DOHH2 (cell line): ENCODE data around the gene CRIP1.
A peak's percentile ranks its signal among the peaks of the same experiment; 100 is the strongest.

Experiments used
- H3F3A ChIP-seq: fragments of 200-600 bp; sonication (generic), shearing (Covaris generic); 2 replicates; pipeline ENCODE4 v1.6.0; 2016; ENCODE audit warnings: antibody characterized with exemption, mild to moderate bottlenecking; ENCODE audit not compliant: control insufficient read depth, insufficient read depth
- H3K27ac ChIP-seq: fragments of 200-600 bp; sonication (generic); 2 replicates; pipeline ENCODE4 v1.5.1; 2014; ENCODE audit warnings: low read depth, mild to moderate bottlenecking, low read length, moderate library complexity
- H3K27me3 ChIP-seq: fragments of 200-600 bp; sonication (generic); 2 replicates; pipeline ENCODE4 v1.6.1; 2014; ENCODE audit warnings: mild to moderate bottlenecking, low read length, mixed read lengths; ENCODE audit not compliant: control insufficient read depth
- H3K36me3 ChIP-seq: fragments of 200-600 bp; sonication (generic); 2 replicates; pipeline ENCODE4 v1.6.1; 2014; ENCODE audit warnings: mild to moderate bottlenecking, low read length, moderate library complexity, mixed read lengths; ENCODE audit not compliant: control insufficient read depth
- H3K4me1 ChIP-seq: fragments of 200-600 bp; sonication (generic); 2 replicates; pipeline ENCODE4 v1.6.1; 2014; ENCODE audit warnings: mild to moderate bottlenecking, low read length, mixed read lengths; ENCODE audit not compliant: control insufficient read depth
- H3K4me2 ChIP-seq: fragments of 200-600 bp; sonication (generic); 2 replicates; pipeline ENCODE4 v1.6.0; 2014; ENCODE audit warnings: mild to moderate bottlenecking, low read length, moderate library complexity
- H3K4me3 ChIP-seq: fragments of 200-600 bp; sonication (generic); 2 replicates; pipeline ENCODE4 v1.5.1; 2014; ENCODE audit warnings: mild to moderate bottlenecking, low read length, mixed read lengths
- H3K79me2 ChIP-seq: fragments of 200-600 bp; sonication (generic); 2 replicates; pipeline ENCODE4 v1.6.1; 2014; ENCODE audit warnings: mild to moderate bottlenecking, low read length, mixed read lengths; ENCODE audit not compliant: control insufficient read depth
- H3K9me2 ChIP-seq: fragments of 200-600 bp; sonication (generic); replicated peaks from 2 replicates; pipeline ENCODE4 v1.6.1; 2014; ENCODE audit warnings: mild to moderate bottlenecking, low read length, mixed read lengths; ENCODE audit not compliant: control insufficient read depth
- H3K9me3 ChIP-seq: fragments of 200-600 bp; sonication (generic); 2 replicates; pipeline ENCODE4 v1.6.1; 2014; ENCODE audit warnings: antibody characterized with exemption, low read length, mixed read lengths; ENCODE audit not compliant: control insufficient read depth, insufficient read depth
- H4K20me1 ChIP-seq: fragments of 200-600 bp; sonication (generic); 2 replicates; pipeline ENCODE4 v1.6.0; 2014; ENCODE audit warnings: low read depth, mild to moderate bottlenecking, antibody characterized with exemption, low read length, moderate library complexity; ENCODE audit not compliant: control insufficient read depth, insufficient read depth
- CTCF ChIP-seq: fragments of 200-600 bp; sonication (generic); IDR thresholded peaks from one replicate; pipeline ENCODE4 v1.5.1; 2014; ENCODE audit warnings: antibody characterized with exemption, mild to moderate bottlenecking, low read depth, low read length; ENCODE audit not compliant: poor library complexity, severe bottlenecking
- EZH2phosphoT487 ChIP-seq: fragments of 200-600 bp; sonication (generic); IDR thresholded peaks from 2 replicates; pipeline ENCODE4 v1.6.1; 2017; ENCODE audit warnings: borderline replicate concordance, mild to moderate bottlenecking, antibody characterized with exemption, low read length, moderate library complexity, mixed read lengths

The CRIP1 gene, protein sequence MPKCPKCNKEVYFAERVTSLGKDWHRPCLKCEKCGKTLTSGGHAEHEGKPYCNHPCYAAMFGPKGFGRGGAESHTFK

DNA sequence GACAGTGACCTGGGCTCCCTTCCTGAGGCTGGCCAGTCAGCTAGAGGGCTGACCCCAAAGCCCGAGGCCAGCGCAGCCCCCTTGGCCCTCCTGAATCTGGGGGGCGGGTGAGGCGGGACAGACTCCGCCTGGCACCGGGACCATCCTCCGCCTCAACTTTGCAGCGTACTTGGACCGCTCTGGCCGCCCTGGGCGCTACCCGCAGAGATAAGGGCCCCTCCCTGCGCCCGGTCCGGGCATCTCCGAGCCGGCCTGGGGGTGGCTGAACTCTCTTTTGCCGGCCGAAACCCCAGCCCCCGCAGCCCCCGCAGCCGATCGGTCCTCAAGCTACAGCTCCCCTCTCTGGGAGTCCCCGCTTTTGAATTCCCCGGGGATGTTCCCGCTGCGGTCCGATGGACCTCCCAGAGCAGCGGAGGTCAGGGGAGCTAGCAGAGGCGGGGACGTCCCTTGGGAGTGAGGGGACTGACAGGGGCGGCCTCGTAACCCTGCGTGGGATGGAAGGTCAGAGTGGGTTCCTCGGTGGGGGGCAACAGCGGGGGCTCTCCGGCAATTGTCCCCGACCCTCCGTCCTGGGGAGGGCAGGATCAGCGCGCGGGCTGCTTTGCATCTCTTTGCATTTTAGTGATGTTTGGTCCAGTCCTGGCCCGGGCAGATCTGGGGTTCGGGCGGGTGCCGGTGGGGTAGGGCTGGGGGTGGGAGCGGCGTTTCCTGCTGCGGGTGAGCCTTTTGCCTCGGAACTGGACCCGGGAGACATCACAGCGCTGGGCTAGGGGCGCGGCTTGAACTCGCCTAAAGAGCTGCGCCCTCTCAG, at the start of gene CRIP1:
Gene CRIP1, plus strand, starts transcription at position 724 of the 811 bp plus-strand sequence. CDS start 374 bp downstream, outside the sequence.
- H3K79me2 ChIP-seq, result no peaks in the 10 kb centered on the region
- H4K20me1 ChIP-seq, result no peaks in the 10 kb centered on the region
- peaks cover 40% of the 10 kb centered on the region for H3K27me3 ChIP-seq
- H3K4me3 ChIP-seq, result peak within 1 kb of the TSS; percentile 79
- H3F3A ChIP-seq, result no peaks in the 10 kb centered on the region
- no peaks in the 10 kb centered on the region for H3K9me3 ChIP-seq
- TF ChIP-seq CTCF (no peak), EZH2phosphoT487 (peak; percentile 93; the same call in 1 of the 2 replicates)
- H3K9me2 ChIP-seq, result no peaks in the 10 kb centered on the region
- H3K4me2 ChIP-seq, result peak within 1 kb of the TSS; percentile 87
- peaks cover 48% of the 10 kb centered on the region for H3K4me1 ChIP-seq
- H3K36me3 ChIP-seq, result no peaks in the 10 kb centered on the region
- no peak within 1 kb of the TSS for H3K27ac ChIP-seq

DNA sequence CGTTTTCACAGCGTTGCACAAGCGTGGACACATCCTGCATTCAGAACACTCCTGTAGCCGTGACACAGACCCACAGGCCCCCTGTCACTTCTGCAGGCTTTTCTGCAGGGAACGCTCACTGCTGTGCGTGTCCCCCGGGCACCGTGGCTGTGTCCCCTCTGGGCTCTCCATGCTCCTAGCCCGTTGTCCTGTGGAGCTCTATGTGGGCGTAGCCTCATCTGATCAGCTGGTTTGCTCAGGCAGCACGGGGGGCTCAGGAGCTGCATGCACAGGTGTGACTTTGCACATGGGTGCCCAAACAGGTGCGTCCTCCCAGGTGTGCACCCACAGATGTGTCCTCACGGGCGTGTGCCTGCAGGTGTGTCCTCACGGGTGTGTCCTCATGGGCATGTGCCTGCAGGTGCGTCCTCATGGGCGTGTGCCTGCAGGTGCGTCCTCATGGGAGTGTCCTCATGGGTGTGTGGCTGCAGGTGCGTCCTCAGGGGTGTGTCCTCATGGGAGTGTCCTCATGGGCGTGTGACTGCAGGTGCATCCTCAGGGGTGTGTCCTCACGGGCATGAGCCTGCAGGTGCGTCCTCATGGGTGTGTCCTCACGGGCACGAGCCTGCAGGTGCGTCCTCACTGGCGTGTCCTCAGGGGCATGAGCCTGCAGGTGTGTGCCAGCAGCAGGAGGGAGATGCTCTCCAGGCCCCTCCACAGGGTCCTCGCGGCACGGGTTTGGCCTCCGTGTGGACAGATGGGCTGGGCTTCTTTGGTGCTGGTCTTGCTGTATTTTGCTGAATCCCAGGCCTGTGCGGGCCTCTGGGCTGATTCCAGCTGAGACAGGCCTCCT, 49.6 kb upstream of the CRIP1 start:
- H3K4me2 ChIP-seq, result no peak overlapping the region
- H3K4me1 ChIP-seq, result peaks cover 4% of the 10 kb centered on the region
- H3K9me2 ChIP-seq, result no peaks in the 10 kb centered on the region
- no peak overlapping the region for H3K27ac ChIP-seq
- peaks cover 62% of the 10 kb centered on the region for H3K36me3 ChIP-seq
- peaks cover 82% of the 10 kb centered on the region for H3K79me2 ChIP-seq
- no peaks in the 10 kb centered on the region for H3F3A ChIP-seq
- H3K4me3 ChIP-seq, result no peak overlapping the region
- no peaks in the 10 kb centered on the region for H3K27me3 ChIP-seq
- H4K20me1 ChIP-seq, result peaks cover 13% of the 10 kb centered on the region
- TF ChIP-seq CTCF, result no peak
- TF ChIP-seq EZH2phosphoT487, result no peak
- H3K9me3 ChIP-seq, result no peaks in the 10 kb centered on the region; the same call in 1 of the 2 replicates

DNA sequence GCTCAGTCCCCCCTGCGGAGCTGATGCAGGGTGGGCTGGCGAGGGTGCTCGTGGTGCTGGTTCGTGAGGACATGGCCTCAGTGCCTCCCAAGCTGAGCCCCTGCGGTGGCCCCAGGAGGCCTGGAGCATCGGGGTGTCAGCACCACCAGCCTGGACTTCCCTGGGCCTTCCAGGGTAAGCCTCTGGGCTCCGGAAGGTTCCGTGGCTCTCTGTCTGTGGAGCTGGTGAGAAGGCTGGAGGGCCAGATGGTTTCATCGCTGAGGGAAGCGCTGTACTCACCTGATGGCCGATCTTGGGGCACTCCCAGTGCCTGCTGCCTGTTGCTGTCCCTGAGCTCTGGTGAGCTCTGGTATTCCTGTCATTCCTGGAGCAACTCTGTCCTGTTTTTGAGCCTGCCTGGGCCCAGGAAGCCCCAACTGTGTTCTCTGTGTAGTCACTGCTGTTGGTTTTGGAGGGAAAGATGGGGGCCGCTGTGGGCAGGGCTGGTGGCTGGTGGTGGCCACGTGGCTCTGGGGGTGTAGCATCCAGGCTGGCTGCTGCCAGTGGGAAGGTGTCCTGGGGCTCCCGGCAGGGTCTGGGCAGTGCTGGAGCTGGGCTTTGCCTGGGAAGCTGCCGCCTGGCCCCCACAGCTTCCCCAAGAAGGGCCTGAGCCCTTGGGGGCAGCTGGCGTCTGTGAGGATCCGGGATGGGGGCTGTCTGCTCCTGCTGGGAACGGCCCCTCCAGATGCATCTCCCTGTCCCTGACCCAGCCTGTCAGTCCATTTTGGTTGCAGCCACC, 48.8 kb upstream of the CRIP1 start:
- H3F3A ChIP-seq, result no peaks in the 10 kb centered on the region
- H3K4me2 ChIP-seq, result no peak overlapping the region
- H3K9me3 ChIP-seq, result no peaks in the 10 kb centered on the region; the same call in 1 of the 2 replicates
- TF ChIP-seq EZH2phosphoT487 (no peak), CTCF (no peak)
- peaks cover 64% of the 10 kb centered on the region for H3K36me3 ChIP-seq
- no peak overlapping the region for H3K4me3 ChIP-seq
- H3K27ac ChIP-seq, result no peak overlapping the region
- peaks cover 77% of the 10 kb centered on the region for H3K79me2 ChIP-seq
- peaks cover 15% of the 10 kb centered on the region for H4K20me1 ChIP-seq
- H3K27me3 ChIP-seq, result no peaks in the 10 kb centered on the region
- H3K4me1 ChIP-seq, result peaks cover 4% of the 10 kb centered on the region
- H3K9me2 ChIP-seq, result no peaks in the 10 kb centered on the region
